AML-193 (cell line): ENCODE data around the gene CATSPERD.
"Not testable (repeated sequence)": the region's sequence is repeated elsewhere in the genome, so short reads cannot be mapped to it uniquely, and the experiment has no call there.

Source experiments
- DNase-seq, 2 experiments: peaks; one replicate each; lab custom pipeline; 2025; lab: John Stamatoyannopoulos, UW

CATSPERD gene

DNA sequence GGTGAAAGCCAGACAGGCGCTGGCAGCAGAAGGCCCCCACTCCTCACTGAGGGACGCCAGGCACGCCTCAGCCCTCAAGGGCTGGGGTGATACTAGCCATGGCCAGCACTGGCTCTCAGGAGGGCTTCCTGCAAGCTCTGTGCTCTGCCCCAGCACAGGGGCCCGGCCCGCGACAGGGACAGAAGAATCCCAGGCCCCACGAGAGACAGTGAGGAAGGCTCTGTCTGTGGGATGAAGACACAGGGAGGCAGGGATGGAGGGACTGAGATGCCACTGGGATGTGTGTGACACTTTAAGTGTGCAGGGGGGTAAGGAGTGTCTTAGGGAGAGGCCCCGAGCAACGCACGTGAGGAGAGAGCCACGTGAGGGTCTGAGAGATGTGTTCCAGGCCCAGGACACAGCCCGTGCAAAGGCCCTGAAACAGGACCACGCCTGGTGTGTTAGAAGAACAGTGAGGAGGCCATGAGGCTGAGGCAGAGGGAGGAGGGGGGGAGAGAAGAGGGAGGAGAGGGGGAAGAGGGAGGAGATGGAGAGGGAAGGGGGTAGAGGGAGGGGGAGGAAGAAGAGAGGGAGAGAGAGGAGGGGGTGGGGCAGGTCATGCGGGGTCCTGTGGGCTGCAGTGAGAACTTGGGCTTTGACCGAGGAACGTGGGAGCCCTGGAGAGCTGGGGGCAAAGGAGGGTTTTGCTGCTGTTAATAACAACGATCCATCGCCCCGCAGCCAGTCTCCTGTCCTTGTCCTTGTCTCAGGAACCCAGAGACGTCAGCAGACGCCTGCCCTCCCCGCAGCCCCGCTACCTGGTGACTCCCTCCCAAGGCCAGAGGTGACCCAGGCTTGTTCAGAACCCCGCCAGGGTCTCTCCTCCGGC is 23.2 kb upstream of the CATSPERD start:
- no peak for DNase-seq

DNA sequence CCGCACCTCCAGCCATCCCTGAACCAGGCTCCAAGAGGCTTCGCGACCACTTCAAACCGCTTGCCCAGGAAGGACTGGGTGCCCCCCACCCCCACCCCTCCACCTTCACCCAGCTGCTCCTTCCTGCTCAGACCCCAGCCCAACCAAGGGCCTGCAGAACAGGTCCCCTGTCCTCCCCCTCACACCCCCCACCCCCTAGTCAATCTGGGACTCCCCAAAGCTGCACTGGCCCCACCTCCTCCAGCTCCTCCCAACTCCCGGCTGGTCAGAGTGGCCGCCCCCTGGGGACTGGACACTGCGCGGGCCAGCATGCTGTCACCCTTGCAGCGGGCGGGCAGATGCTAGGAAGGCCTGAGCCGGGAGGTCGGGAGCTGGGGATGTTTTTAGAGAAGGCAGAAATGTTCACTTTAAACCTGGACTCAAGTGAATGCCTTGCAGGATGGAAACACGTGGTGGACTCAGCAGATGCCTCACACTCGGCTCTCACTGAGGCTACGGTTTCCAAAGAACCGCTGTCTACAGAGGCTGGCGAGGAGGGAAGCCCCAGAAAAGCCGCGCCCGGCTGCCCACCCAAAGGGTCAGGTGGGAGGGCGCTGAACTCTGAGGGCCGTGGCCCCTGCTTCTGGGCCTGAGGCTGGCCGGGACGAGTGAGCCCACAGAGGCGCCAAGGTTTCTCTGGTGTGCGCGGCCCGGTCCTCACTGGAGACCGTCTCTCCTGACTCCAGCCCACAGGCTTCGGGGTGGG is 22.4 kb upstream of the CATSPERD start:
- no peak for DNase-seq

GRCh38 chr19:5698635-5699422 is 21.6 kb upstream of the CATSPERD start:
- DNase-seq = no peak

GRCh38 chr19:5700455-5701092 is 19.9 kb upstream of the CATSPERD start:
- no peak for DNase-seq

GRCh38 chr19:5702053-5702410 is 18.4 kb upstream of the CATSPERD start:
- DNase-seq = not testable (repeated sequence)

DNA sequence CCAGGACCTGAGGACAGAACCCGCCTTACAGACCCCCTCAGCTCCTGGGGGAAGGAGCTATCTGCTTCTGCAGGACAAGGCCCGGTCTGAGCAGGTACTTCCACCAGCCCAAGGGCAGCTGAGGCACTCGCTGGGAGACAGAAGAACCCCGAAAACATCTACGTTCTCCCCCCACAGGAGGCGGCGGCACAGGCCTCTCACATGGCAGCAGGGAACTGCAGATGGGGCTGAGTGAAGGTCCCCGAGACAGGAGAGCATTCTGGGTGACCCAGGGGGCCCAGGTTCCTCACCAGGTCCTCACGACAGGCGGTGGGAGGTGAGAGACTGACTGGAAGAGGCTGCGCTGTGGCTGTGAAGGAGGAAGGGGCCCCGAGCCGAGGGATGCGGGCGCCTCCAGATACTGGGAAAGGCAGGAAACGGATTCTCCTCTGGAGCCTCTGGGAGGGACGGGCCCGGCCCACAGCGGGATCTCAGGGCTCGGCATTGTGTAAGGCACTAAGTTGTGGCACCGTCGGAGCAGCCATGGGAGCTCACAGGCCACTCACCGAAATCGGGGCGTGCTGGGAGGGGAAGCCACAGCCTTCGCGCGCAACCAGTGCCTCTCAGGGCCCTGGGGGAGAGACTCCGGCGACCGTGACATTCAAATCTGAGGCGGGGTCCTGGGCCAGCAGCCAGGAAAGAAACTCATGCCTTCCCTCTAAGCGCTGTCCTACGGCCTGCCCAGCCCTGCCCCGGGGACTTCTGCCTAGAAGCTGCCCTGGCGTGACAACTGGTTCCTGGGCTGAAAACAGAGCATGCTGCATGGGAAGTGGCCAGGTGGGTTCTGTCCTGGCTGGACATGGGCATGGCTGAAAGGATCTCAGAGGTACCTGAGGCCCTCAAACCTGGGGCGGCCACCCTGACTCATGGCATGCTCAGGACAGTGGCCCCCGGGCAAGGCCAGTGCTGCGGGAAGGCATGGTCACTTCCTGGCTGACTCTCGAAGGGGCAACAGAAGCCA is 16.3 kb upstream of the CATSPERD start:
- no peak for DNase-seq

GRCh38 chr19:5705552-5705951 is 14.9 kb upstream of the CATSPERD start:
- DNase-seq = no peak

- no peak for DNase-seq
Measured at GRCh38 chr19:5706876-5707573, 13.4 kb upstream of the CATSPERD start.

GRCh38 chr19:5707576-5708575 is 12.6 kb upstream of the CATSPERD start:
- no peak for DNase-seq

DNA sequence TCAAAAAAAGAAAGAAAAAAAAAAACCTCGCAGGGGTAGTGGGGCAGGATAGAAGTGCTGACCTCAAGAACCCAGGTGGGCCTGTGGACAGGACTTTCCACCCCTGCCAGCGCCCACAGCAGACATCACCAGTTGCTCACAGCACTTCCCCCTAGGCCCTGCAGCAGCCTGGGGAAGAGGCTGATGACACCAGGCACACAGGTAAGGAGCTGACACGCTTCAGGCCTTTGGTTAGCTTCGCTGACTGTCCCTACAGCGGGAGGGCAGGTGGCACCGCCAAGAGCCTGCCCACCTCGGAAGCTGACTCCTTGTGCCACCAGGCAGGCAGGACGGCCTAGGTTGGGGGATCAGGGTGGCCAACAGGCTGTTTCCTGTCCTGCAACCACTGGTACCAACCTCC is 9.4 kb upstream of the CATSPERD start:
- DNase-seq = no peak

- no peak for DNase-seq
Measured at GRCh38 chr19:5711713-5712161, 8.7 kb upstream of the CATSPERD start.

GRCh38 chr19:5713228-5713627 is 7.2 kb upstream of the CATSPERD start:
- no peak for DNase-seq

DNA sequence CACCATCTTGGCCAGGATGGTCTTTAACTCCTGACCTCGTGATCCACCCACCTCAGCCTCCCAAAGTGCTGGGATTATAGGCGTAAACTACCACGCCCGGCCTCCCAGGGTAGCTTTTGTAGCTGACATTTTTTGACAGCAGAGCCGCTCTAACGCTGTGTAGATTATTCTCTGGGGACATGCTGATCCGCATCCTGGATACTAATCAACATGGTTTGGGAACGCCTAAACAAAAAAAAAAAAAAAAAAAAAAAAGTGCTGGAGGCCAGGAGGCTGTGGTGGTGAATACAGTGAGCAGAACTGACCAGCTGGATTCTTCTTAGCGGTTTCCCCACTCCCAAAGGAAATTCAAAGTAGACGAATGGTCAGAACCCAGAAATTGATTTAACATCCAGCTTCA is 5.6 kb upstream of the CATSPERD start:
- no peak for DNase-seq

DNA sequence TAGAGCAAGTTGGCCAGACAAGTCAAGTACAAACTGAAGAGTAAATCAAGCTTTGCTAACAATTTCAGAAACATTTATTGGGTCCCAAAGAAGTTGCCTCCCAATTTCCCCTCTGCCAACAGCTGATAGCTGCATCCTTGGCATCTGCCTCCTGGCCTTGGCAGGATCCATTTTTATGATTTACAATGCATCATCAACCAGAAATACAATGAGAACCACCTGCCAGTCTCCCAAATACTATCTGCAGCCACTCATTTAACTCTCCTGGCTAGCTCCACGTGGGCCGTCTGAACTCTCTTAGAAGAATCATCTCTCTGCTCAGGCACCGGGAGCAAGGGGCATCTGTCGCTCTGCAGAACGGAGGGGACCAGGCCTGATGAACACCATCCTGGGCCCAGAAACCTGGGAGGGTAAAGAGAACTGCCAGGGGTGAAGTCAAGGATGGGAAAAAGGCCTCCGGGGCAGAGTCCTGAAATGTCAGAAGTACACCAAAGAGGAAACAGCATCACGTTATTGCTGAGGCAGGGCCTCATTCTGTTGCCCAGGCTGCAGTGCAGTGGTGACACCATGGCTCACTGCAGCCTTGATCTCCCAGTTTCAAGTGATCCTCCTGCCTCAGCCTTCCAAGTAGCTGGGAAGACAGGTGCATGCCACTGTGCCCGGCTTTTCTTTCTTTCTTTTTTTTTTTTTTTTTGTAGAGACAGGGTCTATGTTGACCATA is 3.1 kb upstream of the CATSPERD start:
- no peak for DNase-seq

GRCh38 chr19:5718037-5718578 is 2.3 kb upstream of the CATSPERD start:
- DNase-seq = no peak

DNA sequence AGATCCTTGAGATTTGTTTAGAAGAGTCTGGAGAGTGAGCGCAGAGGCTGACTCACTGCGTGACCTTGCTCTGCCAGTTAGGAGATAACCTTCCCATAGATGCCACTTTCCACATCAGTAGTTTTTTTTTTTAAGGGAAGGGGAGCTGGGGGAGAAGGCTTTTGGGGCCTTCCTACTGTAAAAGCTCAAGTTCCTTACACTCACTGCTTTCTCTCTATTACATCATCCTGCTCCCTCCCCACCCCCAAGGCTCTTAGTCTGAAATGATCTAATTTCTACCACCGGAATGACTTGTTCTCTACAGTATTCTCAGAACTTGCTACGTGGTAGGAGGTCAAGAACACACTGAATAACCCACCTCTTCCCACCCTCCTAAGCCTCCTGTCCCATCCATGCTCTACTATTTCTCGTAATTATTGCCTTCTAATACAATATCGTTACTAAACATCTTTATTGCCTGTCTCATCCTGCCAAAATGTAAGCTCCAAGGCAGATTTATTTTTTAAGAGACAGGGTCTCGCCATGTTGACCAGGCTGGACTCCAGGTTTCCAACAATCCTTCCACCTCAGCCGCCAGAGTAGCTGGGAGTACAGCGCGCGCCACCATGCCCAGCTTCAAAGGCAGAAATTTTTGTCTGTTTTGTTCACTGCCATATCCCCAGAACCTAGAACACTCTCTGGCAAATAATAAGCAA is 1.7 kb upstream of the CATSPERD start:
- DNase-seq = peak; percentile 59 to 69

DNA sequence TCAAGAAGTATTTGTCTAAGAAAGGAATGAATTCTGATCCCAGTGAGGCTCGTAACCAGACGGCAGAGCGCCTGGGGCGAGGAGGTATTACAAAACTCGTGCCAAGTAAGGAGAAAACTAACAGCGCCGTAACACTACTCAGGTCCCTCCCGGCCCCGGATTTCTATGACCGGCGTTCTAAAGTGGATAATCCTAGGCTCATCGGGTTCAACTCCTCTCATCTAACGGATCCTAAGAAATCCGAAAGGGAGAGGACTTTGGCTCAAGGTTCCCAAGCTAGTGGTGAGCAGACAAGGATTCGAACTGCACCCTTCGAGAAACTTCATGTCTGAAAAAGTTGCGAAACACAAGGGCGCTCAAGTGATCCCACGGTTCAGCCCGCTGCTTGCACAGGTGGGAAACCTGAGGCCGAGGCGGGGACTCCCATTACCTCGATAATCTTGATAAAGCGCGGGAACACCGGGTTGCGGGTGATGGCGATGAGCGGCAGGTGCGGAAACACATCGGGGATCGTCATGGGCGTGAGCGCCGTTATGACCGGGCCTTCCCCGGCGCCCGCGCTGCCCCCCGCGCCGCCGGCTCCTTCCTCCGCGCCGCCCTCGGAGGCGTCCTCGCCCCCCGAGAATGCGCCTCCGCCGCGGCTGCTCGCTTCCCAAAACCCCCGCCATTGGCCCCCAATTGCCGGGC is 1.0 kb upstream of the CATSPERD start:
- peak; percentile 21 to 40 for DNase-seq
